22Rv1 (cell line): ENCODE data around the gene NKG7.

ENCODE experiments used
- ZFX ChIP-seq: fragments of 450-650 bp; IDR thresholded peaks from 2 replicates; pipeline ENCODE4 v1.6.1; 2017; ENCODE audit warnings: antibody characterized with exemption, borderline replicate concordance
- TF ChIP-seq, protein P1 (sequence below): fragments of 450-650 bp; IDR thresholded peaks from 2 replicates; pipeline ENCODE4 v1.5.1; 2017; ENCODE audit warnings: mild to moderate bottlenecking

DNA sequence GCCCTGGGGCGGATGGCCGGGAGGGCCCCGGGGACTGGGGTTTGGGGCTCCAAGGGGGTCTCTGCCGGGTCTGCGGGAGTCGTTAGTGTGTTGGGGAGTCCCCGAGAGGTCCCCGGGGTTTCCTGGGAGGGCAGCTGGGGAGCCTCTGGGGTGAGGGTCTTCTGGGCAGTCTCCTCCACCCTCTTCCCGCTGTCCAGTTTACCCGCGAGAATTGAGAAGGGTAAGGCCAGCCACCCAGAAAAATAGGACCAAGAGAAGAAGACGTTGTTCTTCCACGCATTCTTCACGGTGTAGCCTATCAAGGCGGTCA is 5.2 kb downstream of the NKG7 start:
- TF ChIP-seq, protein P1, sequence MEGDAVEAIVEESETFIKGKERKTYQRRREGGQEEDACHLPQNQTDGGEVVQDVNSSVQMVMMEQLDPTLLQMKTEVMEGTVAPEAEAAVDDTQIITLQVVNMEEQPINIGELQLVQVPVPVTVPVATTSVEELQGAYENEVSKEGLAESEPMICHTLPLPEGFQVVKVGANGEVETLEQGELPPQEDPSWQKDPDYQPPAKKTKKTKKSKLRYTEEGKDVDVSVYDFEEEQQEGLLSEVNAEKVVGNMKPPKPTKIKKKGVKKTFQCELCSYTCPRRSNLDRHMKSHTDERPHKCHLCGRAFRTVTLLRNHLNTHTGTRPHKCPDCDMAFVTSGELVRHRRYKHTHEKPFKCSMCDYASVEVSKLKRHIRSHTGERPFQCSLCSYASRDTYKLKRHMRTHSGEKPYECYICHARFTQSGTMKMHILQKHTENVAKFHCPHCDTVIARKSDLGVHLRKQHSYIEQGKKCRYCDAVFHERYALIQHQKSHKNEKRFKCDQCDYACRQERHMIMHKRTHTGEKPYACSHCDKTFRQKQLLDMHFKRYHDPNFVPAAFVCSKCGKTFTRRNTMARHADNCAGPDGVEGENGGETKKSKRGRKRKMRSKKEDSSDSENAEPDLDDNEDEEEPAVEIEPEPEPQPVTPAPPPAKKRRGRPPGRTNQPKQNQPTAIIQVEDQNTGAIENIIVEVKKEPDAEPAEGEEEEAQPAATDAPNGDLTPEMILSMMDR = no peak
- no peak for TF ChIP-seq ZFX
